GM21528 (cell line): Measurements from ENCODE around the gene CCDC188.
A peak's percentile ranks its signal among the peaks of the same experiment; 100 is the strongest.

Experiments
- ATAC-seq: cut with Tn5 transposase; IDR thresholded peaks from one replicate; pipeline ENCODE4 v1.9.1; 2021; ENCODE audit warnings: mild to moderate bottlenecking, moderate library complexity; ENCODE audit not compliant: unreplicated experiment, low FRiP score

Gene CCDC188

GRCh38 chr22:20137113-20137512 is 13.7 kb downstream of the CCDC188 start:
- ATAC-seq, result no peak

- ATAC-seq, result no peak
Measured at GRCh38 chr22:20136603-20136873, 14.3 kb downstream of the CCDC188 start.

GRCh38 chr22:20135806-20136602 is 14.9 kb downstream of the CCDC188 start:
- no peak for ATAC-seq

GRCh38 chr22:20135265-20135664 is 15.6 kb downstream of the CCDC188 start:
- ATAC-seq, result no peak

- ATAC-seq, result no peak
Measured at GRCh38 chr22:20133930-20134549, 16.8 kb downstream of the CCDC188 start.

GRCh38 chr22:20132686-20133246 is 18.1 kb downstream of the CCDC188 start:
- no peak for ATAC-seq

- peak; percentile 5 for ATAC-seq
Measured at GRCh38 chr22:20131859-20132685, 18.8 kb downstream of the CCDC188 start.

GRCh38 chr22:20131597-20131858 is 19.3 kb downstream of the CCDC188 start, which contains the start of gene ZDHHC8:
Gene ZDHHC8 (plus strand): TSS chr22:20131804. CDS start chr22:20131948, 144 bp downstream.
- peak; percentile 40 for ATAC-seq

GRCh38 chr22:20130731-20131596 is 19.9 kb downstream of the CCDC188 start:
- ATAC-seq, result peak; percentile 40

GRCh38 chr22:20130319-20130718 is 20.5 kb downstream of the CCDC188 start:
- no peak for ATAC-seq

GRCh38 chr22:20129747-20130014 is 21.2 kb downstream of the CCDC188 start:
- no peak for ATAC-seq

GRCh38 chr22:20128902-20129746 is 21.7 kb downstream of the CCDC188 start:
- ATAC-seq, result no peak

GRCh38 chr22:20128619-20128901 is 22.3 kb downstream of the CCDC188 start:
- no peak for ATAC-seq

- no peak for ATAC-seq
Measured at GRCh38 chr22:20127869-20128618, 22.8 kb downstream of the CCDC188 start.

GRCh38 chr22:20127318-20127868 is 23.5 kb downstream of the CCDC188 start:
- no peak for ATAC-seq

GRCh38 chr22:20126284-20127029 is 24.4 kb downstream of the CCDC188 start:
- no peak for ATAC-seq

GRCh38 chr22:20125201-20126174 is 25.4 kb downstream of the CCDC188 start:
- no peak for ATAC-seq
